ENCODE data around the gene PDGFB.
A peak's percentile ranks its signal among the peaks of the same experiment; 100 is the strongest.

The PDGFB gene

DNA sequence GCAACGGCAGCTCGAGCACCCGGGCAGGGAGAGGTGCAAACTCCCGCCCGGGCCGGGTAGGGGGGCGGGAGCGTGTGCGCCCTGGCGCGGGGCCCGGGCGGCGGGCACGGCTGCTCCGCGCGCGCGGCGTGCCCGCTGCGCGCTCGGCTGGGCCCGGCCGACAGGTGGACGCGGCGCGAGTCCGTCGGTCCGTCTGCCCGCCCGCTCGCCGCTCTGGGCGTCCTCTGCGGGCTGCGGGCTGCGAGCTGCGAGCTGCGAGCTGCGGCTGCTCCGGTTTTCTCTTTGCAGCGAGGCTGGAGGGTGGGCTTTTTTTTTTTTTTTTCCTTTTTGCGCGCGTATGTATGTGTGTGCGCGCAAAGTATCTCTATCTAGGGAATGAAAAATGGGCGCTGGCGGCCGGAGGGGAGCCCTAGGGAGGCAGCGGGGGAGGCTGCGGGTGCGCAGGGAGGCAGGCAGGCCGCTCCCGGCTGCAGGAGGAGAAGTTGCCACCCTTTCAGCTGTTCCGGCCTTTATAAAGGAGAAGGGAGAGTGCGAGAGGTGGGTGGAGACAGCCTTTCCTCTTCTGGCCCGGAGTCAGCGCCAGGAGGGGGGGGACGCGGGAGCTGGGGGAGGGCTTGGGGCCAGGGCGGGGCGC is at the start of gene PDGFB:
PDGFB (minus strand) TSS at position 487 of the 634 bp plus-strand sequence. CDS start 1,019 bp downstream, outside the sequence.
- peak; percentile 41 for DNase-seq

- no peak for DNase-seq
Observed at GRCh38 chr22:39293766-39294368, 49.1 kb upstream of the PDGFB start.

DNA sequence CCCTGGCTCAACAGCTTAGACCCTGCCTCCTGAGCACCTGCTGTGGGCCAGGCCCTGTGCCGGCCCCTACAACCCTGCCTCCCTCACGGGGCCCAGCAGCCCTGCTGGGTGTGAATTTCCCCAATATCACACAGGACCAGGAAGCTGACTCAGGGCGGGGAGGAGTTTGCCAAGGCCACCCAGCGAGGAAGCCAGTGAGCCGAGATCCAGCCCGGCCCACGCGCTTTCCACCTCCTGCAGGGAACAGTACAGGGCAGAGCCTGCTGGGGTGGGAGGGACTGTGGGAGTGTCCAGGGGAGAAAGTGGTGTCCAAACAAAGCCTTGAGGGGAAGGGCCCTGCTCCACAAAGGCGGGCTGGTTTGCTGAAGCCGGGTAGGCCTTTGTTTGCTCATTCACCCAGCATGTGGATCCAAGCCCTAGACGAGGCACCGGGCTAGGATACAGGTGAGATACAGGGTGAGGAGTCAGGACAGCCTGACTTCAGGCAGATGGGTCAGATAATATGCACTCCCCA is 47.8 kb upstream of the PDGFB start:
- peak; percentile 83 for DNase-seq

- DNase-seq: no peak
Observed at GRCh38 chr22:39292031-39292462, 47.3 kb upstream of the PDGFB start.

DNA sequence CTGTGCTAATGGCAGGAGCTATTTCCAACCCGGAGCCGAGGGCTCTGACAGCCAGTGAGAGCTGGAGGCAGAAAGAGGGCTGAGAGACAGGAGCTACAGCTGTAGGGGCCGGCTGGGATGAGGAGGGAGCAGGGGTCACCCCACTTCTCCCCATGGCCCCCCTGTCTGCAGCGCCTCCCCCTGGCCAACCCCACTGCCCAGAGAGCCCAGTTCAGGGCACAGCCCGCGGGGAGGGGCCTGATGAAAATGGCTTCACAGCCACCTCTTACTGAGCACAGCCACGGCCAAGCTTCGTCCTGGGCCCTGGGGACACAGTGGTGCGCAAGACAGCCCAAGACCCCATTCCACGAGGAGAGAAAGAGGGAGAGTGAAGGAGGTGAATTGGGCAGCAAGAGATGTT is 46.7 kb upstream of the PDGFB start:
- no peak for DNase-seq

DNA sequence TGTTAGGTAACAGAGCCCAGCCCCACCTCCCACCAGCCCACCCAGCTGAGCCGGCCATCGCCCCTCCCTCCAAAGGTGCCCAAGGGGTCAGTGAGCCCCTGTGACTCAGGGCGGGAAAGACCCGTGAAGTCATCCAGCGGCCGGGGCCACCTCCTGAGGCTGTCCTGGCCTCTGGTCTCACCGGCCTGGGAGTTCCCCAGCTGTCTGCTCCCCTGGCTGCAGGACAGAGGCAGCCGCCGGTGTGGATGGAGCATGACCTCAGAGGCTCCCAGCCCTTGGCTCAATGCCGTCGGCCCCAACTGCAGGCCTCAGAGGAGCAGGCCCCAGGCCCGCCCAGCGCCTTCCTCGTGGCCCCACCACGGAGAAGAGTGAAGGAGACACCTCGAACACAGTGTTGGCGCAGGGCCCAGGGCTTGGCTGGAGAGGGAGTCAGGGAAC is 46.0 kb upstream of the PDGFB start:
- DNase-seq: no peak

DNA sequence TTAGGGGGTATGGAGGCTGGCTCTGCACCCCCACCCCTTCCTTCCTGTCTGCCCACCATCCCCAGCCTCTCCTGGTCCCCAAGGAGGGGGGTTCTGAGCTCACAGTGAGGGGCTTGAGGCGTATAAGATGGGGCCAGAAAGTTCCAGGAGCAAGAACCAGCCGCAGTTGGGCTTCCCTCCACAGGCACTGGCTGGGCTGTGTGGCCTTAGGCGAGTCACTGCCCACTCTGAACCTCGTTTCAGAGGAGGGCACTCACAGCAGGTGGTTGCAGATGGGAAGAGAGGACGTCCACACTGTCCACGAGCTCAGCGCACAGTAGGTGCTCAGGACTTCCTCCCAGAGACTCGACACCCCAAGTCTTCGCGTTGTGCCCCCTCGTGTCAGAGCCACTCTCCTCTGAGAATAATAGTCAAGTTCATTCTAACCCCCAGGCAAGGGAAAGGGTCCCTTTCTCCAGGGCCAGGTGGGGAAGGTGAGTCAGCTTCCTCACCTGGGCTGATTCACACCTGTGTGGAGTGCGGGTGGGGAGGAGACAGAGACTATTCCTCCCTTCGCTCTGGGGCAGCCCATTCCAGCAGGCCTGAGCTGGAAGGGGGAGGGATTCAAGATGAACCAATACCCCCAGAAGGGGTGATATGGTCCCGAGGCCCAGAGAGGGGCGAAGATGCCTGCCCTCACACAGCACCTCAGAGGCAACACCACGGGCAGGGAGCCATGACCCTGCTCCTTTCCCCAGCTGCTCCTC is 45.4 kb upstream of the PDGFB start:
- no peak for DNase-seq

GRCh38 chr22:39289533-39289932 is 44.8 kb upstream of the PDGFB start:
- no peak for DNase-seq

- no peak for DNase-seq
Observed at GRCh38 chr22:39288135-39288898, 43.5 kb upstream of the PDGFB start.

DNA sequence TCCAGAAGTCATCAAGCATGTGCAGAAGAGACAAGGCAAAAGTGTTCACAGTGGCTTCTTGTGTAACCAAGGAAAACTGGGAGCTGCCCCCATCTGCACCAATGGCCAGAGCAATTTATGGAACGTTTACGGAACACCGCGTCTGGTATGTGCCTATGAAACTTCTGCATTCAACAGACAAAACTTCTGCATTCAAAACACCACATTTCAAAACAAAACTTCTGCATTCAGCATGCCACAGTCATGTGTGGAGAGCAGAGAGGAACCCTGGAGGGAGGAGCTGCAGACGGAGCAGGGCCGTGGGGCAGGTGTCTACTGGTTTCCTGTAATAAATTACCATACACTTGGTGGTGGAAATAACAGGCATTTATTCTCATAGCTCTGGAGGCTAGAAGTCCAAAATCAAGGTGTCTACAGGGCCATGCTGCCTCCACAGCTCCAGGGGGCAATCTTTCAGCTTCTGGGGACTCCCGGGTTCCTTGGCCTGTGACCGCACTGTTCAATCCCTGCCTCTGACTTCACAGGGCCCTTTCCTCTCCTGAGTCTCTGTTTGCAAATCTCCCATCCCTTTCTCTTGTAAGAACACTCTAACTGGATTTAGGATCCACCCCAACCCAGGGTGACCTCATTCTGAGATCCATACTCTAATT is 42.4 kb upstream of the PDGFB start:
- no peak for DNase-seq

DNA sequence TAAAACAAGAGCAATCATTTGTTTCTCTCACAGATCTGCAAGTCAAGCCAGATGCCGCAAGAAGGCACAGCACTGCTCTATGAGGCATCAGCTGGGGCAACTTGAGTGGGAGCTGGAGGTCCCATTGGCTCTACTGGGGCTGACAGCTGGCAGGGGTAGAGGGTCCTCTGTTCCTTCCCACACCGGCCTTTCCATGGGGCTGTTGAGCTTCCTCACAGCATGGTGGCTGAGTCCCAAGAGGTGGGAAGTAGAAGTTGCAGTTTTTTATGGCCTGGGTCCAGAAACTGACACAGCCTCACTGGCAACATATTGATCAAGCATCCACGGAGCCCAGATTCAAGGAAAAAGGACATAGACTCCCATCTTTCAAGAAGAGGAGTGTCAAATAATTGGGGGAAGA is 40.2 kb upstream of the PDGFB start:
- DNase-seq: no peak

GRCh38 chr22:39284142-39284980 is 39.6 kb upstream of the PDGFB start:
- no peak for DNase-seq

- DNase-seq: no peak
Observed at GRCh38 chr22:39283322-39284141, 38.8 kb upstream of the PDGFB start.

DNA sequence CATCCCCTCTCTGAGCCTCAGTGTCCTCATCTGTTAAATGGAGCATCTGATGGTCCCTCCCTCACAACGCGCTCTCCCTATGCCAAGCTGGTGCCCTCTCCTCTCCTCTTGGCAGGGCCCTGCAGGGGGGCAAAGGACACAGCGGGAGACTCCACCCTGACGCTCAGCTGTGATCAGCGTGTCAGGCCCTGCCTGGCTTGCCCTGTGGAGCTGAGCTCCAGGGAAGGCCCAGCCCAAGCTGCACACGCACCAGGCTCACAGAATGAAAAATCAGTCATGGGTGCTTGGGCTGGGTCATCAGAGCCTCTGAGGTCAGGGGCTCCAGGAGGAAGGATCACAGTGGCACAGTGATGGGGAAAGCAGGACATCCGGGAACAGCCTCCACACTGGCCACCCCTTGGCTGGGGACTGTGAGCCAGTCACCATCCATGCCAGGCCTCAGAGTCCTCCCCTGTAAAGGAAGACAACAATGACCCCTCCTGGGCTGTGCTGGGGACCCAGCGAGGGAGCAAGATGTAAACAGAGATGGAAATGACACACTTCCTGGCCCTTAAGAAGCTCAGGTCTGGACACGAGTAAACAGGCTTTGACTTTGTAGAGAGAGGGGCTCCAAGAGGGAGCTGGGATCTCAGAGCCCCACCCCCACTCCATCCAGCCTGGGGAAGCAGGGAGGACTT is 38.0 kb upstream of the PDGFB start:
- no peak for DNase-seq

- no peak for DNase-seq
Observed at GRCh38 chr22:39281126-39281525, 36.3 kb upstream of the PDGFB start.

- no peak for DNase-seq
Observed at GRCh38 chr22:39280250-39280649, 35.5 kb upstream of the PDGFB start.

DNA sequence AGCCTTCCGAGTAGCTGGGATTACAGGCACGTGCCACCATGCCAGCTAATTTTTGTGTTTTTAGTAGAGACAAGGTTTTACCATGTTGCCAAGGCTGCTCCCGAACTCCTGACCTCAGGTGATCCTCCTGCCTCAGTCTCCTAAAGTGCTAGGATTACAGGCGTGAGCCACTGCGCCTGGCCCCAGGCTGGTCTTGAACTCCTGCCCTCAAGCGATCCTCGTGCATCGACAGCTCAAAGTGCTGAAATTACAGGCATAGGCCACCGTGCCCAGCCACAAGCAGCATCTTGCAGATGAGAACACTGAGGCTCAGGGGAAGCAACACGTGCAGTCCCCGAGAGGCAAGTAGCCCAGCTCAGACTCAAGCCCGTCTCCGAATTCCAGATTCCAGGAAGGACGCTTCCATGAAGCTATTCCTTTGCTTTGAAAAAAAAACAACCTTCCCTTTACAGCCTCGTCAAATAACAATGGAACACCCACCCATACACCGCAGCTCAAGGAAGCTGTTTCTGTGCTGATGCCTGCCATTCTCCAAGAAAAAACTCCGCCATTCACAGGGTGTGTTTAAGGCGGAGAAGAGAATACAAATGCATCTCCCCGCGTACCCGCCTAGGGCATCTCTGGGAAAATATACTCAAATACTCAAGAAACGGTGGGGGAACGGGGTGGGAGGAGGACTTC is 34.5 kb upstream of the PDGFB start:
- no peak for DNase-seq

DNA sequence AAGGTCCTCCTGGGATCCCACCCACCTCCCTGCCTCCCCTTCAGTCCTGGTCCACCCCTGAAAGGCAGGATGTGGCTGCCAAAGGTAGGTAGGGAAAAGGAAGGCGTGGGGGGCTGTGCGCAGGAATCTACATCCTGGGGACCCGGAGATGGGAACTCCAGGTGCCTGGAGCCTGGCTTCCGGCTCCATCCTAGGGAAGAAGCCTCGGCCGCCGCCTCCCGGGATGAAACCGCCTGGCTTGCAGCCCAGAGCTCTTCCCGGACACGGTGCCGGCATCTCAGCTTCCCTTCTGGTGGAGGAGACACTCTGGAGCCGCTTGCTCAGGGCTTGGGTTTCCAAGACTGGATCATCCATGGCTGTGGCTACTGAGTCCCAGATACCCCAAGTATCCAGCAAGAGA is 33.3 kb upstream of the PDGFB start:
- DNase-seq: peak; percentile 55

GRCh38 chr22:39277142-39277607 is 32.4 kb upstream of the PDGFB start:
- peak; percentile 27 for DNase-seq
